ENCODE results near the gene SPPL3. TPM values are rescaled to one million over a fixed set of nuclear protein-coding genes. Genes with fewer than 3 reads are reported as not detected.

The SPPL3 gene
- total RNA-seq, 4 donors from 2014 or later: 25.7 to 37.5 (median 34.7) TPM

GRCh38 chr12:120744922-120745493 lies 159.2 kb downstream of the SPPL3 start:
- Histone ChIP-seq H3K27ac (no peak overlapping the region), H3K4me3 (replicated peaks in 1 of 3) (no peak overlapping the region), H3K36me3 (no peaks in the 10 kb centered on the region), H3K9me3 (no peaks in the 10 kb centered on the region), H3K27me3 (no peaks in the 10 kb centered on the region), H3K4me1 (no peaks in the 10 kb centered on the region)
- intact Hi-C loops (cut with DNase I): no loop called here
- WGBS, 2 donors: 90 to 92% methylated on average over 15 of the region's 15 CpGs
- TF ChIP-seq CTCF (IDR thresholded peaks at IDR 0.05) (no peak), POLR2A (IDR thresholded peaks at IDR 0.05) (no peak)
- DNase-seq: no peak

- Histone ChIP-seq H3K27me3 (no peaks in the 10 kb centered on the region), H3K9me3 (no peaks in the 10 kb centered on the region), H3K4me1 (no peaks in the 10 kb centered on the region), H3K27ac (no peak overlapping the region), H3K4me3 (replicated peaks in 1 of 3) (no peak overlapping the region), H3K36me3 (peaks cover 5 to 14% of the 10 kb centered on the region in 2 donors)
- intact Hi-C loops (cut with DNase I): no loop called here
- peak in 1 of 2 donors; percentile 19 for DNase-seq
- WGBS, 2 donors: 76 to 81% methylated on average over 14 to 21 of the region's 33 CpGs
- TF ChIP-seq CTCF (IDR thresholded peaks at IDR 0.05) (no peak), POLR2A (IDR thresholded peaks at IDR 0.05) (no peak)
These were observed 162.4 kb downstream of the SPPL3 start for GRCh38 chr12:120741476-120742421.

GRCh38 chr12:120740871-120741270 lies 163.3 kb downstream of the SPPL3 start:
- Histone ChIP-seq H3K4me3 (replicated peaks in 1 of 3) (no peak overlapping the region), H3K36me3 (peaks cover 5 to 14% of the 10 kb centered on the region in 2 donors), H3K9me3 (no peaks in the 10 kb centered on the region), H3K27me3 (no peaks in the 10 kb centered on the region), H3K4me1 (no peaks in the 10 kb centered on the region), H3K27ac (no peak overlapping the region)
- intact Hi-C loops (cut with DNase I): no loop called here
- WGBS, 2 donors: 92 to 98% methylated on average over 13 to 14 of the region's 15 CpGs
- TF ChIP-seq POLR2A (IDR thresholded peaks at IDR 0.05): no peak
- TF ChIP-seq CTCF (IDR thresholded peaks at IDR 0.05): no peak
- no peak for DNase-seq

- 85 to 93% methylated on average over 9 to 12 of the region's 16 CpGs for WGBS, 2 donors
- H3K36me3 ChIP-seq: peaks cover 5 to 14% of the 10 kb centered on the region in 2 donors
- no peaks in the 10 kb centered on the region for H3K4me1 ChIP-seq
- no peaks in the 10 kb centered on the region for H3K27me3 ChIP-seq
- no peaks in the 10 kb centered on the region for H3K9me3 ChIP-seq
- no peak overlapping the region for H3K27ac ChIP-seq
- no peak for TF ChIP-seq CTCF (IDR thresholded peaks at IDR 0.05)
- intact Hi-C loops (cut with DNase I): no loop called here
- DNase-seq: no peak
- H3K4me3 ChIP-seq (replicated peaks in 1 of 3): no peak overlapping the region
These were observed 164.1 kb downstream of the SPPL3 start for GRCh38 chr12:120739821-120740613.
